Spleen (tissue), 11 donors: ENCODE results near the gene NCOR1. TPM values are rescaled to one million over a fixed set of nuclear protein-coding genes. Genes with fewer than 3 reads are reported as not detected.
"Not testable (repeated sequence)": the region's sequence is repeated elsewhere in the genome, so short reads cannot be mapped to it uniquely, and the experiment has no call there.

Experiments
- DNase-seq: peaks from one replicate; pipeline ENCODE4 v3.0.0-alpha.2; 2020
- H3K27ac ChIP-seq, 8 donors: fragments of 200-600 bp; sonication (generic) in 7 of 8; 1 replicate in 4 of 8; 2 replicates in 4 of 8; pipeline versions ENCODE4 v1.5.0 to v1.8.0; 2016 to 2021; ENCODE audit warnings: inconsistent platforms in 4 of 8, mild to moderate bottlenecking in 4 of 8, moderate library complexity in 1 of 8
- H3K27me3 ChIP-seq, 7 donors: fragments of 200-600 bp; sonication (generic) in 6 of 7; replicated peaks in 1 of 7; 1 replicate in 4 of 7; 2 replicates in 3 of 7; pipeline versions ENCODE4 v1.5.0 to v1.8.0; 2016 to 2021; ENCODE audit warnings: inconsistent platforms in 3 of 7, mild to moderate bottlenecking in 1 of 7
- H3K36me3 ChIP-seq, 6 donors: fragments of 200-600 bp; sonication (generic) in 5 of 6; 1 replicate in 4 of 6; 2 replicates in 2 of 6; pipeline versions ENCODE4 v1.5.0 to v1.8.0; 2016 to 2021; ENCODE audit warnings: inconsistent platforms in 2 of 6
- H3K4me1 ChIP-seq, 6 donors: fragments of 200-600 bp; sonication (generic) in 5 of 6; 1 replicate in 3 of 6; 2 replicates in 3 of 6; pipeline versions ENCODE4 v1.5.0 to v1.8.0; 2016 to 2021; ENCODE audit warnings: inconsistent platforms in 3 of 6
- H3K4me3 ChIP-seq, 8 donors: fragments of 200-600 bp; sonication (generic) in 7 of 8; 1 replicate in 4 of 8; 2 replicates in 4 of 8; pipeline versions ENCODE4 v1.5.0 to v1.8.0; 2016 to 2021; ENCODE audit warnings: inconsistent platforms in 4 of 8, mild to moderate bottlenecking in 4 of 8, moderate library complexity in 2 of 8
- H3K9me3 ChIP-seq, 8 donors: fragments of 200-600 bp; sonication (generic) in 7 of 8; 1 replicate in 4 of 8; 2 replicates in 4 of 8; pipeline versions ENCODE4 v1.5.0 to v1.8.0; 2016 to 2021; ENCODE audit warnings: inconsistent platforms in 4 of 8
- CTCF ChIP-seq, 11 experiments: fragments of 200-600 bp in 7 of 11; fragments of 450-650 bp in 4 of 11; sonication (generic) in 4 of 11; IDR thresholded peaks in 8 of 11; conservative IDR thresholded peaks in 3 of 11; 1 replicate in 7 of 11; 2 replicates in 4 of 11; pipeline versions ENCODE4 v1.4.0 to v1.8.0; 2016 to 2021; ENCODE audit warnings: antibody characterized with exemption in 11 of 11, inconsistent platforms in 4 of 11, mild to moderate bottlenecking in 1 of 11
- POLR2A ChIP-seq, 3 donors: fragments of 450-650 bp; IDR thresholded peaks; one replicate each; pipeline ENCODE4 v1.5.1; 2017; ENCODE audit warnings: antibody characterized with exemption in 3 of 3, mild to moderate bottlenecking in 1 of 3
- POLR2AphosphoS5 ChIP-seq, 3 donors: sonication (generic); formaldehyde crosslinking; IDR thresholded peaks; one replicate each; pipeline ENCODE4 v1.5.1; 2017; ENCODE audit warnings: antibody characterized with exemption in 3 of 3
- WGBS, 5 donors: extraction: QIAGEN DNeasy Blood & Tissue Kit in 3 of 5; methylation state at CpG; one replicate each; pipeline versions ENCODE4 v1.1.5 to v1.1.7; 2013 to 2018; 5-methylcytosine and 5-hydroxymethylcytosine counted together
- intact Hi-C: fragments of 100-400 bp; cut with DNase I; formaldehyde crosslinking; loops from one replicate; pipeline ENCODE4 v1.15.0; 2023; ENCODE audit warnings: low total_unique reads
- polyA plus RNA-seq, 3 donors: library from polyadenylated mRNA; stranded (reverse); fragments of 200-250 nt; gene quantifications; one replicate each; pipeline ENCODE4 v1.2.1, GENCODE V29; 2013
- total RNA-seq, 7 donors: library from RNA; depleted of rRNA in 3 of 7; stranded (reverse); fragments of >200 nt in 3 of 7; fragmentation: NEBNext Ultra II Directional in 4 of 7; extraction: Animal tissue kit (Norgen Biotek cat#: 25700) in 4 of 7; gene quantifications; one replicate each; pipeline versions ENCODE4 v1.1.0 to v1.2.1, GENCODE V29; 2016 to 2021
- donor health status: healthy with polysubstance abuse.
- donor health status: DM: no; HTN: no; CAD: no; lungs with moderate emphysema.
- donor health status: DM: no; HTN: no; CAD: no.
- donor health status: Bipolar disorder and iron deficiency.
- donor health status: healthy.
- donor health status: DM: no; HTN: no; CAD: no.
- donor health status: DM: yes; HTN: yes; CAD: no.

The NCOR1 gene
- total and polyA plus RNA-seq, 10 donors = 28.4 to 250 (median 140) TPM

- TF ChIP-seq POLR2AphosphoS5 (IDR thresholded peaks at IDR 0.05) (no peak), CTCF (IDR thresholded peaks at IDR 0.05 in 8 of 11, conservative IDR thresholded peaks at IDR 0.05 in 3 of 11) (no peak), POLR2A (IDR thresholded peaks at IDR 0.05) (no peak)
- Histone ChIP-seq H3K4me1 (no peaks in the 10 kb centered on the region), H3K9me3 (no peaks in the 10 kb centered on the region), H3K36me3 (peaks cover 0 to 100% (median 58%) of the 10 kb centered on the region in 6 donors), H3K27me3 (no peaks in the 10 kb centered on the region), H3K4me3 (no peak overlapping the region), H3K27ac (no peak overlapping the region)
- 80 to 97% (median 88%) methylated on average over 4 of the region's 4 CpGs for WGBS, 5 donors
- DNase-seq = no peak
- intact Hi-C loops = no loop called here
Observed at GRCh38 chr17:16150251-16150856, 65.0 kb downstream of the NCOR1 start.

- Histone ChIP-seq H3K9me3 (no peaks in the 10 kb centered on the region), H3K27me3 (no peaks in the 10 kb centered on the region), H3K27ac (no peak overlapping the region), H3K4me1 (no peaks in the 10 kb centered on the region), H3K36me3 (peaks cover 0 to 100% (median 65%) of the 10 kb centered on the region in 6 donors), H3K4me3 (no peak overlapping the region)
- intact Hi-C loops = no loop called here
- TF ChIP-seq CTCF (IDR thresholded peaks at IDR 0.05 in 8 of 11, conservative IDR thresholded peaks at IDR 0.05 in 3 of 11) (no peak), POLR2A (IDR thresholded peaks at IDR 0.05) (no peak), POLR2AphosphoS5 (IDR thresholded peaks at IDR 0.05) (no peak)
- no peak for DNase-seq
- 89 to 97% (median 95%) methylated on average over 2 of the region's 2 CpGs for WGBS, 5 donors
Observed at GRCh38 chr17:16148596-16148995, 66.7 kb downstream of the NCOR1 start.

- WGBS, 5 donors = 92 to 97% (median 95%) methylated on average over 17 to 40 of the region's 40 CpGs
- H3K27ac ChIP-seq, H3K27me3 ChIP-seq, intact Hi-C loops, H3K4me3 ChIP-seq, DNase-seq, H3K9me3 ChIP-seq, H3K4me1 ChIP-seq: not testable (repeated sequence)
- H3K36me3 ChIP-seq = peaks cover 0 to 99% (median 68%) of the 10 kb centered on the region in 6 donors
Observed at GRCh38 chr17:16145319-16145890, 69.9 kb downstream of the NCOR1 start.

GRCh38 chr17:16141685-16142084 lies 73.6 kb downstream of the NCOR1 start:
- H3K36me3 ChIP-seq = peaks cover 0 to 100% (median 59%) of the 10 kb centered on the region in 6 donors
- no peaks in the 10 kb centered on the region for H3K4me1 ChIP-seq
- H3K4me3 ChIP-seq = no peak overlapping the region
- intact Hi-C loops = no loop called here
- H3K27me3 ChIP-seq = no peaks in the 10 kb centered on the region
- no peak for TF ChIP-seq CTCF (IDR thresholded peaks at IDR 0.05 in 8 of 11, conservative IDR thresholded peaks at IDR 0.05 in 3 of 11)
- no peak for TF ChIP-seq POLR2AphosphoS5 (IDR thresholded peaks at IDR 0.05)
- no peak for TF ChIP-seq POLR2A (IDR thresholded peaks at IDR 0.05)
- DNase-seq = no peak
- H3K27ac ChIP-seq = no peak overlapping the region
- H3K9me3 ChIP-seq = no peaks in the 10 kb centered on the region
